Dermis microvascular lymphatic vessel endothelial cell (primary cell): Measurements from ENCODE around the gene SNX18. TPM values are rescaled to one million over a fixed set of nuclear protein-coding genes. Genes with fewer than 3 reads are reported as not detected.

Experiments
- DNase-seq, 2 donors: peaks; one replicate each; pipeline versions ENCODE4 v3.0.0 to v3.0.0-alpha.2; 2010; ENCODE audit warnings: low read depth in 2 of 2
- total RNA-seq: library from RNA; depleted of rRNA; stranded (reverse); fragments of >200 nt; gene quantifications from 2 replicates; pipeline ENCODE4 v1.2.1, GENCODE V29; 2014

Gene SNX18
- total RNA-seq, 1 donor from 2014 or later, result 8.7 TPM

DNA sequence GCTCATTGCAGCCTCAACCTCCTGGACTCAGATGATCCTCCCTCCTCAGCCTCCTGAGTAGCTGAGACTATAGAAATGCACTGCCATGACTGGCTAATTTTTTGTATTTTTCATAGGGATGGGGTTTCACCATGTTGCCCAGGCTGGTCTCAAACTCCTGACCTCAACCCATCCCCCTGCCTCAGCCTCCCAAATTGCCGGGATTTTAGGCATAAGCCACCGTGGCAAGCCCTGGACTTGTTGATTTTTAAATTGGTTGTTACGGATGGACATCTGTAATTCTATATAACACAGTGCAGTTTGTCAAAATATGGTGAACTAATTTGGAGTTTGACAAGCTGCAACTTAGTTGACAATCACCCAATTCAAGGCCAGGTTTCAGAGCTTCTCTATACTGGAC is 22.7 kb downstream of the SNX18 start:
- no peak for DNase-seq

DNA sequence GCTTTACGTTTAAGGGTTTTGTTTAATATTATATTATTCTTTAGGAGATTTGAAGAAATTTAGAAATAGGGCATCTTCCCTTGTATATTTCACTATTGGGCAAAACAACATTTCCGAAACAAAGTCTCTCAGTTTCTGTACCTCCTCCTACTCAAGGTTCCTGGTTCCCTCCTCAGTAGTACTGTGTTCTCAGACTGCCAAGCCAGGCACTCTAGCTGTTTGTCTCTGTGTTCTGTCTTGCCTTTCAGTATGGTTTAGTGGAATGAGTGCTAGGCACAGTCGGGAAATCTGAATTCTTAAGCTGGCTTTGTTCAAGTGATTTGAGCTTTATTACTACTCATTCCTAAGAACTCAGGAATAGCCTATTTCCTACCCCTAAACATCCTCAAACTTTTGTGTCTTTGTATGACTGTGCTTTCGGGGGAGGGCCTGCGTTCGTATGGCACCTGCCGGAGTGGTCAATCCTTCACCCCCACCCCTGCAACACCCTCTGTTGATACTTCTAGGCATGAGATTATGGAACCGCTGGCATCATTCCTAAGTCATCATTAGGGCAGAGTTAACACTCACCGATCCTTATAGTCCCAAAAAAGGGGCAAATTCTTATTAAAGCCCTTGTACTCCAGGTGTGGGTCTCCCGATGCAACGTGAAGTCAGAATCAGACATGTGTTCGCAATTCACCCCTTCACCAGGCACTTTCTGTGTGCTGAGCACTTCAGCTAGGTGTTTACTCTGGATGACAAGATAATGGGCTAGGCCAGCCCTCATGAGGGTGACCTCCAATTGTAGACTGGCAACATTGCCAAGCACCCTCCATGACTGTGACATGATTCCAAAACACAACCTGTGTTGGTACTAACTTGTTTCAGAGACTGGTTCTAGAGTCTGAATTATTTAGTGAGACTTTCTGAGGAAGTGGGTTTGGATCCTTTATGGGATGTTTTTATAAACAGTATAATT is 24.5 kb downstream of the SNX18 start:
- DNase-seq, result no peak

DNA sequence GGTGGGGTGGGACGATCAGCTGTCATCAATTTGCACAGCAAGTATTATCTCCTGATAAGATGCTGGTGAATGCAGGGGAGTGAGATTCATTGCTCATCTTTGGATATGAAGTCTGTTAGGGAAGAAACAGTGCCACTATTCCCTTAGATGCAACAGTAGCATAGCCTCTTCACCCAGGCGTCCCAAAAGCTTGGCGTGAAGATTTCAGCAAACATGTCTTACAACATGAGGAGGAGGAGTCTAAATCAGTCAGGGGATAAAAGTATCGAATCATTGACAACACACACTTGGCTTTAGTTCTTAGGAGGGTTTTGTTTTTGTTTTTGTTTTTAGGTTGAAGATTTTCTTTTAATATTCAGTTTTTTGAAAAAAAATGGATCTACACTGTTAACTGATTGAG is 26.5 kb downstream of the SNX18 start:
- no peak for DNase-seq

DNA sequence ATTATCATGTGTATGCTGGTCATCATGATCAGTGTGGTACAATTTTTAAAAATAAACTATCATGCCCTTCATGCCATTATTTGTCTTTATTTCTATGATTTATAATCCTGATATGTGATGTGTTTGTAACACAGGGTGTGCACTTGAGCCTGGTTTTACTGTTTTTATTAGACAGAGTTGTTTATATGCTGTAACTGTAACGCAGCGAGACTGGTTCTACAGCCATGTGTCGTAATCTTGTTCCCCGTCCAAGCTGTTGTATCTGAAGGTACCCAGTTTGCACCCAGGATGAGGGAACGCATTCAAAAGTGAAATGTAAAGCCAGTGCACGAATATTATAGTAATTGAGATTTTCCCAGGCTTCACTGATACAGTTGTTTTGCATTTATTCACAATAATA is 28.2 kb downstream of the SNX18 start:
- no peak for DNase-seq

DNA sequence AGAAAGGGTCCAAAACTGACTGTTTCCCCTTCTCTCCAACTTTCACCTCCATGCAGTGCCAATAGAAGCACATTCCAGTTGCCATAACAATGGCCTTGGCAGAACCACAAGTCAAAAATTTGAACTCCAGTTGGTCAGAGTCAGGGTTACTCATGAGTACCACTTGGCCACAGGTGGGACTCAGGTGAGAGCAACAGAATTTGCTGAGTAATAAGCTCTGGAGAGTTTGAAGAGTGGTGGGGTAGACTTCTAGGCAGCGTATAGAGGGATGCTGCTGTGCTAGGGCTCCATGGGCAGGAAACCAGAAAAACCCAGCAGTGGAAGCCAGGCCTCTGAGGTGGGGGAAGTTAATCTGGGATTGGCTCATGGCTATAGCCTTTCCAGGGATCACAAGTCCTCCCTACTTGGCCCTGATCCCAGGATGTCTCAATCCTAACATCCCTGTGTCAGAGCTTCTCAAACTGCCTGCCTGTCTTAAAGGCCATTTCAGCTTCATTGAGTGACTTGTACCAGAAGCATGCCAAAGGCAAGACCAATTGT is 30.2 kb downstream of the SNX18 start:
- DNase-seq, result no peak

DNA sequence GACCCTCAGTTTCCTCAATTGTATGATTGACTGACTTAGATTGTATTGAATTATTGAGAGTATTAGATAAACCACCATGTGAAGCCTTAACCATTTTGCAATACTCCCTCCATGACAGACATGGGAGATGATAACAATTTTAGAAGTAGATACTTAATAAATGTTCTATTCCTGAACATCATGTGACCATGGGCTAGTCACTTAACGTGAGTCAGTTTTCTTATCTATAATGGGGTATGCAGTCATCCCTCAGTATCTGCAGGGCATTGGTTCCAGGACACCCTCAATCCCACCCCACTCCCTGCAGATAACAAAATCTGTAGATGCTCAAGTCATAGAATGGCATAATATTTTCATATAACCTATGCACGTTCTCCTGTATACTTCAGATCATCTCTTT is 31.0 kb downstream of the SNX18 start:
- no peak for DNase-seq

DNA sequence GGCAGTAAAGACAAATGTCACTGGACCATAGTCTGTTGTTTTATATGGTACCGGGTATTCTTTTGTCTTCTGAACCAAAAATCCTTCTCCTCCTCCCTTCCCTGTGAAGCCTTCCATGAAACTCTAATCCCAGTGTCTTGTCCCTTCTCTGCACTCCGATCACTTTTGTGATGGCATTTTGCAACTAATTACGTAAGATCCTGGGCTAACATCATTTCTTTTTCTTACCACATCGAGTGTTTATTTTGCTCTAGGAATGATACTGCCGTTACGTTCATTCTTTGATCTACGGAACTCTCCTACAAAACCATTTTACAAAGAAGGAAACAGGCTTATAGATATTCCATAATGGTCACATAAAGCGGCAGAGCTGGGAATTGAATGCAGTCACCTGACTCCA is 33.7 kb downstream of the SNX18 start:
- DNase-seq, result no peak

DNA sequence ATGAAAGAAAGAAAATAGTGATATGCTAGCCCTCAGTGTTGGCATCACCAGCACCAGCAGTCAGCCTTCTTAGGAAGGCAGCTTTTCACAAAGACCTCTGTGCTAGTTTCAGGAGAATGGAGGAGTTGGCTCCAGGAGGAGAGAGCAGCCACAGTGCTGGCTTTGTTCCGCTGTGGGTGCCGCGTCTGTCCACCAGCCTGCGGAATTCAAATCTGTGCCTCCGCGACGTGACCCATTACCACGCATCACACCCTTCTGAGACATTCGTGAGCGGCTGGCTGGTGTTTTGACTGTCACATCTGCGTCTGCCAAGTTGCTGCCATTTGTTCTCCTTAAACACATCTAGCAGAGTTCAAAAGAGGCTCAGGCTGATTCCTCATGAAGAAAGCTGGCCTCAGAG is 34.4 kb downstream of the SNX18 start:
- no peak for DNase-seq

DNA sequence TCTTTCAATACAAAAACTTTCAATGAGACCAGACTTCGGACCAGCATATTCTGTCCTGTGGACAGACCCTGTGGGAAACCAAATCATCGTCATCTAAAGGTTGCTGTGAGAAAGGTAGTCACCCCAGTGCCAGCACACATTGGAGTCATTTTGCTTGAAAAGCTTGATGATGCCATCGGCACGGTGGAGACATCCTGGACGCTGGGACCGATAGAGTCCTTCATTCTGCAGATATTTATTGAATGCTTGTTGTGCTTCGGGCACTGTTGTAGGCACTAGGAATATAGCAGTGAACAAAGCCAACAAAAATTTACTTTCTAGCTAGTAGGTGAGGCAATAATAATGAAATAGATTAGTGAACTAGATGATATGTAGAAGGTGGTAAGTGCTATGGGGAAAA is 34.9 kb downstream of the SNX18 start:
- DNase-seq, result no peak

DNA sequence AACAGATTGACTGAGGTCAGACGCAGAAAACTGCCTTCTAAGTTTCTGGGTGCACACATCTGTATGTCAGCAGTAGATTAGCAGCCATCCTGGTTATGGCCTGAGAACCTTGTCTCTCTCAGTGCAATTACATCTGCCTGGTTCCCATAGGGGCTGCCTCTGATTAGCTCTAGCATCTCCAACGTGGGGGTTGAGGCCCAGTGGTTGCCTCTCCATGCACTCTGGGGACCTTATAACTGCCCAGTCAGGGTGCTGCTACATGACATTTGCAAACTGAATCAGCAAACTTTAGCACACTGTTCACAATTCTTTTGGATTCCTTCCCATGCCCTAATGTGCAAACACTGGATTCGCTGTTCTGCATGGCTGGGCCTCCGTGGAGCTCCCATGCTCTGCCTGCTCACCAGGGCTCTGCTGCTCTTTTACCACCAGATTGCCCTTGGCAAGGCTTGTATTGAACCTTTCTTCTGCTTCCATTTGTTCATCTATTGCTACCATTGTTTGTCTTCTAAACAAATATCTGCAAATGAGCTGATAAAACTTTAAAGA is 36.2 kb downstream of the SNX18 start:
- DNase-seq, result no peak

DNA sequence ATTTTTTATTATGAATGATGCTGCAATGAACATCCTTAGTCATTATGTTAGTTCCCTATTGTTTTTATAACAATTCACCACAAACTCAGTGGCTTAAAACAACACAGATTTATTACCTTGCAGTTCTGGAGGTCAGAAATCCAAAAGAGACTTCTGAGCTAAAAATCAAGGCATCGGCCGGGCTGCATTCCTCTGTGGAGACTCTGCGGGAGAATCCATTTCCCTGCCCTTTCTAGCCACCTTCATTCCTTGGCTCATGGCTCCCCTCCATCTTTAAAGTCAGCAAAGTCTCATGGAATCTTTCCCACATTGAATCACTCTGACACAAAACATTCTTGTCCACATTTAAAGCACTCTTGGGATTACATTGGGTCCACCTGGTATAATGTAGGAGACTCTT is 38.6 kb downstream of the SNX18 start:
- DNase-seq, result peak in 1 of 2 donors; percentile 34

DNA sequence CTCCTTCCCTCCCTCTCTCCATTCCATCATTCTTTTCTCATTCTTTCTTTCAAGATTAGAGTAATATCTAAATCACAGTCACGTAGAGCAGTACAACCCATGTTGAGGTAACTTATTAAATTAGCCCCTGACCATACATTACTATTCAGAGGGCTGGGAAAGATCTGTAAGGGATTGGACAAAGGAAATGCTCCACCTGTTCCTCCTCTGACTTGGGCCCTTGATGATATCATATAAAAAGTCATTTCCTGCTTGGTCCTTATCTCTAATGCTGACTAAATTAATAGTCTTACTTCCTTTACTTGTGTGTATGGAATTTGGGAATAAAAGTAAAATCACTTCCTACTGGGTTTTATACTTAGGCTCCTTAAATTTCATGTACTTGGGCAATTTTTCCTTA is 40.8 kb downstream of the SNX18 start:
- DNase-seq, result peak in 1 of 2 donors; percentile 39

DNA sequence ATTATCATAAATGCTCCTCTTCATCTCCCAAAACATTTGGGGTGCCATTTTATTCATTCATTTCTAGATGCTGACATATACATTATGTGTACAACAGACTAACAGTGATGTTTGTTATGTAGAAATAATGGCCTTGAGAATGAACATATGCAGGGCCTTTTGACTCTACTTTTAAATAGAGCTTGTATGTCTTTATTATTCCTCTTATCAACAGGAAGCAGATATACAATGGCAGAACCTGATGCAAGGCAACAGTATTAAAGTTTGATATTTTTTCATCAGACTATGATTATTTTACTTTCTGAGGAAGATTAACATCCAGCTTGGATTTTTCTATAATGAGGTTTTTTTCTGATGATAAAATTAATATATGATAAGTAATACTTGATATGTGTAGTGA is 44.1 kb downstream of the SNX18 start:
- peak in 1 of 2 donors; percentile 56 for DNase-seq

DNA sequence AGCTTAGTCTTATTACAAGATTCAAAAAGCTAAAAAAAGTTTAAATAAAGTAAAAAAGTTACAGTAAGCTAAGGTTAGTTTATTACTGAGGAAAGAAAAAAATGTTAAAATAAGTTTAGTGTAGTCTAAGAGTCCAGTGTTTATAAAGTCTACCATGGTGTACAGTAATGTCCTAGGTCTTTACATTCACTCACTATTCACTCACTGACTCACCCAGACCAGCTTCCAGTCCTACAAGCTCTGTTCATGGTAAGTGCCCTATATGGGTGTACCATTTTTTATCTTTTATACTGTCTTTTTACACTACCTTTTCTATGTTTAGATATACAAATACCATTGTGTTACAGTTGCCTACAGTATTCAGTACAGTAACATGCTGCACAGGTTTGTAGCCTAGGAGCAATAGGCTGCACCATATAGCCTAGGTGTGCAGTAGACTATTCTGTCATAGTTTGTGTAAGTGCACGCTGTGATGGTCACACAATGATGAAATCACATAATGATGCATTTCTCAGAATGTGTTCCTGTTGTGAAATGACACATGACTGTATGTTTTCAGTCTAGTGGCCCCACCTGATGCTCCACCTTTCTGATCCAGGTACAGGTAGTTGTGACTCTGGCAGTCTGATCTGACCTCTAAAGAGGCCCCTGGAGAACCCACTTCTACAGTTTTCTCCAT is 45.7 kb downstream of the SNX18 start:
- DNase-seq, result no peak

DNA sequence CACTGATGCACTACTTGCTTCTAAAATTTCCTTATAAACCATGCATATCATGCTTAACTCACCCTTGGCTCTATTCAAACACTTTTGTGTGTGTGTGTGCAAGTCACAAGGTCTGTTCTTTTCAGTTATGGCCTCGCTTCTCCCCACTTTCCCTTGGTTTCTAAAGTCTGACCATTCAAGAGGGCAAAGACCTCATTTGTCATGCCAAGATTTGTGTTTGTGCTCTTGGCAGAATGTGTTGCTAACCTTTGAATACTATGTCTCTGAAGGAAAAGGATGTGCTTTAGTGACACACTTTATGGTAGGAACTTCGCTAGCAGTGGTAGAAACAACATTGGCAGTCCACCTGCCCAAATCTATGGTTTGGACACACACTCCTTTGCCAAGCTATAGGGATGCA is 50.4 kb downstream of the SNX18 start:
- DNase-seq, result no peak

DNA sequence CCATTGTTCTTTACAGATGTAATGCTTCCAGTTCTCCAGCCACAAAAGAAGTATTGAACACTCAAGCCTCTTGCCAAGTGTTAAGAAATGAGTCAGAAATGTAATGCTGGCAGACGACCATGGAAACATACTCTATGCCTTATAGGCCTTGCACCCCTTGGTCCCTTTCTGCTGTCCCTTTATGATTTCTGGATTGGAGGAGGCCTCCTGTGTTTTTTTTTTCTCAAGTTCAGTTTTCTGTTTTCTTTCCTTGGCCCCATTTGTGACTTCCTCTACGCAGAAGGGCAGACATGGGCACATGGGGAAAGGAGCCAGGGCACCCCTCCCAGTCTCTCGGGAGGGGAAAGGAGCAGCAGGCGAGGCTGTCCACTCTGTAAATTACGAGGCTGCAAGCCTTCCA is 53.4 kb downstream of the SNX18 start:
- peak in 1 of 2 donors; percentile 52 for DNase-seq

DNA sequence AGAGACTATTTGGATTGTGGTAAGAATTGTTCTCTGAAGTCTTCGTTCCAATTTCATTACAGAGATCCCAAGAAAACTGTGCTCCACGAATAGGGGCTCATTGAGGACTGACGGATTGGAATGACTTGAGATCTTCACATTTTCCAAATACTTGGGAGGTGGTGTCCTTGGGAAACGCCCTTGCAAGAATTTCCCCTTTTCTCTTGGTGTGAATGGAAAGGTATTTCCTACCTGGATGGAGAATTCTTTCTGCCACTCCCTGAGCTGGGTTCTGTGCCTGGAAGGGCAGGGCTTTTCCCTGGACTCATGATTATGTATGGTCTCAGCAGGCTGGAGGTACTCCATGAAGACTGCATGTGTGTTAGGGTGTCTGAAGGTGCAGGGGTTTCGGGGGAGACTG is 53.9 kb downstream of the SNX18 start:
- DNase-seq, result no peak

DNA sequence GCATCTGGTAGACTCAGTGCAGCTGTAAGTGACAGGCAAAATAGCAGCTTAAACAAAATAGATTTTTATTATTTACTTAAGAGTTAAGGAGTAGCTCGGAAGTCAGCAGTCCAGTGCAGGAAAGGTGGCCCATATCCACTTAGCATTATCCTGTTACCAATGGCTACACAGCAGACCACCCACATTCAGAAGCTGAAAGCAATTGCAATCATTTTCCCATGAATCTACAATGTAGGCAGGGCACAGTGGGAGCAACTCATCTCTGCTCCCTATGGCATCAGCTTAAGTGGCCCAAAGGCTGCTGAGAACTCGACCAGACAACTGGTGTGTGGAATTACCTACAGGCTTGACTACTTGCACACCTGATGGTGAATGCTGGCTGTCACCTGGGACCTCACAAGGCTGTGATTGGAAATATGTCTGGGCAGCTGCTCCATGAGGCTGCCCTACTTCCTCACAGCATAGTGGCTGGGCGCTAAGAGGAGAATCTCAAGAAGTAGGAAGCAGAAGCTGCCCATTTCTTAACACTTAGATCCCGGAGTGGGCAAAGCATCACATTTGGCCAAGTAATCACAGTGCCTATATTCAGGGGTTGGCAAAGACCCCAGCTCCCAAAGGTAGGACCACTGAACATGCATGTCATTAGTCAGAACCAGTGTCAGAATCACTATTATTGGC is 56.4 kb downstream of the SNX18 start:
- DNase-seq, result no peak

DNA sequence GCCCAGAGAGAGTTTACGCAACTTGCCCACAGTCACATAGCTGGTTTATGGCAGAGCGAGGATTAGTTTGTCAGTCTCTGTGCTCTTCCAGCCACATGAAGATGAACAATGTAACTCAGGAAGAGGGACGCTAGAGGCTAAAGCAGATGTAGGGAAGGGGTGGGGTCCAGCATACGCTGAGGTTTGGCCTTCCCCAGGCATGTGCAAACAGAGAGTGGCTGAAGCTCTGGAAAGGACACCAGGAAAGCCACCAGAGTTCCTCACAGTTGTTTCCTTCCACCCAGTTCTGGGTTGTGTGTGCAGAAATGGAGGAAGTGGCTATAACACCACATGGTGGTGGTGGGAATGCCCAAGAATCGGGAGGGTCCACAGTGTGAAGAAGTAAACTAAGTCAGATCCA is 60.0 kb downstream of the SNX18 start:
- no peak for DNase-seq

DNA sequence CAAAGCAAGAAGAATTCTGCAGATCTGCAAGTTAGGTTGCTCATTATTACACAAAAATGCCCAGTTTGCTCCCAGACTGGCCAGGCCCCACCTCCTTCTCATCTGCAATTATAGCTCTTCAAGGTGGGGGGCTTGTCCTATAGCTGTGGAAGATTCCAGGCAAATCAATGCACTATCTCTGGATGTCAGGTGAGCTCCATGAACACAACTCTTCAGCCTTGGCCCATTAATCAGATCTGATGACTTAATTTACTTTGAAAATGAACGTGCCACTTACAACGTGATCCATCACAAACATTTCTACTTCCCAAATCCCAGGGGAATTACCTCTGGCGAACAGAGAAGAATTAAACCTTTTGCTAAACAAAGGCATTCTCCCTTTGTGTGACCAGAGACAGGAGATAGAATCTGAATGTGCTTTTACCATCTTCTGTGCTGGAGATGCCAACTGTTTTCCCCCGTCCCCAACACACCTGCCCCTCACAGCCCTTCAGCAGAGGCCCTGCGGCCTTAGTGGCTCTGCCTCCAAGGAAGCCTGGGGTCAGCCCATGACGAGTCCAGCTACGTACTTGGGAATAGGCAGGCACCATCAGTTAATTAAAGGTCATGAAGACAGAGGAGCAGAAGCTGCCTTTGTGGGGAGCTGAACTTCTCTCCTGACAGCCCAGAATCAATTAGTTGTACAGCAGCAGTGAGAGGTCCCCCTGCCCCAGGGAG is 60.5 kb downstream of the SNX18 start:
- no peak for DNase-seq
